Measurements from ENCODE around the gene PDE4D.
"Not testable (repeated sequence)": the region's sequence is repeated elsewhere in the genome, so short reads cannot be mapped to it uniquely, and the experiment has no call there.

Gene PDE4D

GRCh38 chr5:58980890-58981289 lies 912.6 kb downstream of the PDE4D start:
- no peak for DNase-seq

- no peak for DNase-seq
Observed at GRCh38 chr5:58979090-58979489, 914.4 kb downstream of the PDE4D start.

- DNase-seq: no peak
Observed at GRCh38 chr5:58974601-58975000, 918.9 kb downstream of the PDE4D start.

GRCh38 chr5:58974083-58974482 lies 919.4 kb downstream of the PDE4D start:
- no peak for DNase-seq

GRCh38 chr5:58972301-58972700 lies 921.2 kb downstream of the PDE4D start:
- DNase-seq: no peak

GRCh38 chr5:58970766-58971165 lies 922.8 kb downstream of the PDE4D start:
- no peak for DNase-seq

GRCh38 chr5:58969795-58970194 lies 923.7 kb downstream of the PDE4D start:
- no peak for DNase-seq

GRCh38 chr5:58969253-58969652 lies 924.3 kb downstream of the PDE4D start:
- DNase-seq: no peak

- DNase-seq: no peak
Observed at GRCh38 chr5:58968350-58968749, 925.2 kb downstream of the PDE4D start.

- no peak for DNase-seq
Observed at GRCh38 chr5:58967597-58968281, 925.8 kb downstream of the PDE4D start.

- no peak for DNase-seq
Observed at GRCh38 chr5:58965677-58966414, 927.7 kb downstream of the PDE4D start.

GRCh38 chr5:58963821-58964220 lies 929.7 kb downstream of the PDE4D start:
- DNase-seq: no peak

GRCh38 chr5:58963361-58963760 lies 930.2 kb downstream of the PDE4D start:
- DNase-seq: no peak

- DNase-seq: no peak
Observed at GRCh38 chr5:58961631-58962280, 931.8 kb downstream of the PDE4D start.

GRCh38 chr5:58958701-58959100 lies 934.8 kb downstream of the PDE4D start:
- DNase-seq: no peak

GRCh38 chr5:58953218-58953617 lies 940.3 kb downstream of the PDE4D start:
- not testable (repeated sequence) for DNase-seq

GRCh38 chr5:58950224-58950623 lies 943.3 kb downstream of the PDE4D start:
- DNase-seq: no peak

GRCh38 chr5:58946230-58946629 lies 947.3 kb downstream of the PDE4D start:
- no peak for DNase-seq

- DNase-seq: no peak
Observed at GRCh38 chr5:58944221-58944620, 949.3 kb downstream of the PDE4D start.

GRCh38 chr5:58940446-58940845 lies 953.1 kb downstream of the PDE4D start:
- DNase-seq: no peak

GRCh38 chr5:58939664-58940063 lies 953.9 kb downstream of the PDE4D start:
- no peak for DNase-seq

- no peak for DNase-seq
Observed at GRCh38 chr5:58938563-58939424, 954.7 kb downstream of the PDE4D start.

All from T-helper 9 cell (primary cell).